IPS DF 6.9 (cell line): ENCODE measurements around the gene ABLIM1.

Source experiments
- DNase-seq: peaks from one replicate; pipeline ENCODE4 v3.0.0-alpha.2; 2013; ENCODE audit warnings: low read depth, low spot score
- H3K27ac ChIP-seq: one replicate; pipeline ENCODE4 v1.5.1; 2013; ENCODE audit warnings: low read length, control low read depth
- H3K27me3 ChIP-seq: 2 replicates; pipeline ENCODE4 v1.6.1; 2013; ENCODE audit warnings: mild to moderate bottlenecking, low read length; ENCODE audit not compliant: control insufficient read depth, insufficient read depth
- H3K36me3 ChIP-seq: 2 replicates; pipeline ENCODE4 v1.6.1; 2013; ENCODE audit warnings: low read length; ENCODE audit not compliant: control insufficient read depth, insufficient read depth
- H3K4me1 ChIP-seq: 2 replicates; pipeline ENCODE4 v1.6.1; 2013; ENCODE audit warnings: low read length; ENCODE audit not compliant: control insufficient read depth, insufficient read depth
- H3K4me3 ChIP-seq: 2 replicates; pipeline ENCODE4 v1.5.1; 2013; ENCODE audit warnings: mild to moderate bottlenecking, low read length
- H3K9me3 ChIP-seq: 2 replicates; pipeline ENCODE4 v1.6.1; 2013; ENCODE audit warnings: low read length, inconsistent platforms; ENCODE audit not compliant: control insufficient read depth, insufficient read depth
- WGBS: extraction: QIAGEN DNeasy Blood & Tissue Kit; methylation state at CpG from one replicate; pipeline ENCODE4 v1.1.7; 2013; ENCODE audit warnings: mixed read lengths, missing lambda C conversion rate; ENCODE audit not compliant: insufficient read length, insufficient coverage; 5-methylcytosine and 5-hydroxymethylcytosine counted together

Gene ABLIM1

DNA sequence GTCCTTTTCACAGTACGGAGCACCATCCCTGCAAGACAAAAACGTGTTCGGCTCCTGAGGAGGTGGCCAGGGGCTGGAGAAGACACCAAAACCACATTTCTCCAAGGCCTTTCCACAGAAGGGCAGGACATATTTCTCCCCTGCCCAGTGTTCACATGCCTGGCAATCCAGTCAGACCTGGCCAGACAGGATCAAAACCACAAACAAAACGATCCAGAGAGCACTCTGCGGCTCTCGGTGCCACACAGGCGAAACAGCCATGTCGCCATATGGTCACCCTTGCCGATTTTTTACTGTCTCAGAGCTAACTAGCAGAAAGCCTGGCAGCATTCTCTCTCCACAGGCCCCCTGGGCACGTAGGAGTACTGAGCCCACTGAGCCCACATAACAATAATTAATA, 113.0 kb downstream of the ABLIM1 start:
- H3K27ac ChIP-seq = no peak overlapping the region
- H3K4me1 ChIP-seq = no peaks in the 10 kb centered on the region
- H3K36me3 ChIP-seq = no peaks in the 10 kb centered on the region
- H3K9me3 ChIP-seq = no peaks in the 10 kb centered on the region
- H3K27me3 ChIP-seq = no peaks in the 10 kb centered on the region
- no peak for DNase-seq
- WGBS = no CpG with 5 or more reads among the region's 10 CpGs
- no peak overlapping the region for H3K4me3 ChIP-seq

DNA sequence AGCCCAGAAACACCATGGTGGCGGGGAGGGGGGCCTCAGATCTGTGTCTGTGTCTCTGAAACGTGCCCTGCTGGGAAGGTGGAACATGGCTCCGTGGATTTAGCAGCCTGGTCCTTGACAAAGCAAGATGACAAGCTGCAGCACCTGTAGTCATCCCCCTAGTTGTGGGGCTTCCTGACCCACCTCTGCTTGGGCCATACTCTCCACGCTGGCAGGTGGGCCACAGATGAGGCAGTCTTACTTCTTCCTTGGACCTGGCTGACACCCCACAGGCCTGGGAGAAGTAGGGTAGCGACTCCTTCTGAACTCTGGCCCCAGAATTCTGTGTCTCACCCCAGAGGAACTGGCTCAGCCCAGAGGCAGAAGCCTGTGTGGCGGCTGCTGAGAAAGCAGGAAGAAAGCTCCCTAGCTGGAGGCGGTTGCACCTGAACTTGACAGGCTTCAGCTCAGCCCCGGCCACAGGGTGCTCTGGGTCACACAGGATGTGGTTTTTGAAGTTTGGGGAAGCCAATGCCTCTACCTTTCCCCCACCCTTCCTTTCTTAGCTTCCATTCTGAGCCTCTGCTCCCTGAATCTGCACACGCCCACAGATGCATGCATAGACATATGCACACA, 113.9 kb downstream of the ABLIM1 start:
- H3K27me3 ChIP-seq = no peaks in the 10 kb centered on the region
- H3K27ac ChIP-seq = no peak overlapping the region
- no peaks in the 10 kb centered on the region for H3K36me3 ChIP-seq
- DNase-seq = no peak
- no peak overlapping the region for H3K4me3 ChIP-seq
- no peaks in the 10 kb centered on the region for H3K4me1 ChIP-seq
- H3K9me3 ChIP-seq = no peaks in the 10 kb centered on the region
- WGBS = no CpG with 5 or more reads among the region's 9 CpGs

DNA sequence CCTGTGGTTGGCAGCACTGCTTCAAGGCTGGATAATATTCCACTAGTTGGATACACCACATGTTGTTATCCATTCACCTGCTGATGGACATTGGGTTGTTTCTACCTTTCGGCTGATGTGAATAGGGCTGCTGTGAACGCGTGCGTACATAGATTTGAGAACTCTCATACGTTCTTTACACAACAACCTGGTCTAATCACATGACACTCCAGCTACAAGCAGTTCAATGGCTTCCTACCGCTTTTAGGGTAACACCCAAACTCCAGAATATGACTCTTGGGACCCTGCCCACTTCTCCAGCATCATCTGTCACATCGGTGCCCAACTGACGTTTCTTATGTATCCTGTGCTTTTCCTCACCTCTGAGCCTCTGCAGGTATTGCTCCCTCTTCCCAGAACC, 114.6 kb downstream of the ABLIM1 start:
- H3K36me3 ChIP-seq = no peaks in the 10 kb centered on the region
- H3K4me3 ChIP-seq = no peak overlapping the region
- H3K27ac ChIP-seq = no peak overlapping the region
- no CpG with 5 or more reads among the region's 8 CpGs for WGBS
- no peak for DNase-seq
- H3K9me3 ChIP-seq = no peaks in the 10 kb centered on the region
- H3K4me1 ChIP-seq = peaks cover 3% of the 10 kb centered on the region; the same call in 1 of the 2 replicates
- no peaks in the 10 kb centered on the region for H3K27me3 ChIP-seq

DNA sequence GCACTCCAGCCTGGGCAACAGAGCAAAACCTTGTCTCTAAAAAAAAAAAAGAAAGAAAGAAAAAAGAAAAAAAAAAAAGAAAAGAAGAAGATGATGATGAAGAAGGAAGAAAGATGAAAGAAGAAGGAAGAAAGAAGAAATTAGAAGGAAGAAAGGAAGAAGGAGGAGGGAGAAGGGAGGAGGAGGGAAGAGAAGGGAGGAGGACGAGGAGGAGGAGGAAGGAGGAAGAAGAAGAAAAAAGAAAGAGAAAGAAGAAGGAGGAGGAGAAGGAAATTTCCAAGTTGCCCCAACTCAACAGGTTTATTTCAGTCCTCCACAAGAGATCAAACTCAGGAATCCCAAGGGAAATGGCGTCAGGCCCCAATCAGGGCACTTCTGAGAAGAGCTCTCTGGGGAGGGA, 115.7 kb downstream of the ABLIM1 start:
- no peak for DNase-seq
- H3K36me3 ChIP-seq = no peaks in the 10 kb centered on the region
- no CpG with 5 or more reads among the region's 2 CpGs for WGBS
- no peaks in the 10 kb centered on the region for H3K27me3 ChIP-seq
- H3K4me3 ChIP-seq = no peak overlapping the region
- H3K4me1 ChIP-seq = peaks cover 6% of the 10 kb centered on the region; the same call in 1 of the 2 replicates
- H3K9me3 ChIP-seq = no peaks in the 10 kb centered on the region
- no peak overlapping the region for H3K27ac ChIP-seq

DNA sequence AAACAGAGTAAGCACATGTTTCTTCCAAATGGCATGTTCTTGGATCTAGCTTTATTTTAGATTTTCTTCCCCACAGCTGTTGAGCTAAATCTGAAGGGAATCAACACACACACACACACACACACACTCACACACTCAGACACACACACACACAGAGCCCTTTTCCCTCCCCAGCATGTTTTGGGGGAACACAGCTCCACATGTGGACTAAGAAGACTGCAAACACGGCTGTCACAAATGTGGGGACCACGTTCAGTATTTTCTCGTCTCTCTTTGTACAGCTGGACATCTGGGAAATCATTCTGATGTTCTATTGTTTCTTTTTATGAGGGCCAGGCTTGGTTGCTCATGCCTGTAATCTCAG, 116.3 kb downstream of the ABLIM1 start:
- no CpG with 5 or more reads among the region's 3 CpGs for WGBS
- no peak for DNase-seq
- H3K27ac ChIP-seq = no peak overlapping the region
- H3K27me3 ChIP-seq = no peaks in the 10 kb centered on the region
- H3K9me3 ChIP-seq = no peaks in the 10 kb centered on the region
- no peak overlapping the region for H3K4me3 ChIP-seq
- peaks cover 6% of the 10 kb centered on the region; the same call in 1 of the 2 replicates for H3K4me1 ChIP-seq
- no peaks in the 10 kb centered on the region for H3K36me3 ChIP-seq

DNA sequence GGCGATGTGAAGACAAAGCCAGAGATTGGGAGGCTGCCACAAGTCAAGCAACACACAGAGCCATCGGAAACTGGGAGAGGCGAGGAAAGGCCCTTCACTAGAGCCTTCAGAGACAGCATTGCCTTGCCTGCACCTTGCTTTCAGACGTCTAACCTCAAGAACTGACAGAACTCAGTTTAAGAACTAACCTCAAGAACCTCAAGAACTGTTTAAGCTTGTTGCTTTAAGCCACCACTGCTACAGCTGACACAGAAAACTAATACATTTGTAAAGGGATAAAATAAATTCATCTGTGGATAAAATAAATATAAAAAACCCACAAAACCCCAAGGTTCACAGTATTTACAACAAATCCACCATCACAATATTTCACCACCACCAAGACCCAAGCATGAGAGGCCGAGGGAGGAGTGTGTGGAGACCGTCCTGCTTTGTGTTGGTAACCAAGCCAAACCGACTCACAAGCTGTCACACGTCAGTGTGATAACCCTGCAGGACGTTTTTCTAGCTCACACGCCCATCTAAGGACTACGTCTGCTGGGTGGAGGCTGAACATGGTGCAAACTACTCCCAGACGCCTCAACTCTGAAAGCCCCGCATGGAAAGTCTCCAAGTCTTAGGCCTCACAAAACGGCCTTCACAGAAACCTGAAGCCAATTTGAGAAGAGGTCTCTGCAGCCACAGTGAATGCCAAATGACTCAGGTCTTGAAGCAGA, 116.8 kb downstream of the ABLIM1 start:
- no CpG with 5 or more reads among the region's 14 CpGs for WGBS
- H3K36me3 ChIP-seq = no peaks in the 10 kb centered on the region
- no peak for DNase-seq

DNA sequence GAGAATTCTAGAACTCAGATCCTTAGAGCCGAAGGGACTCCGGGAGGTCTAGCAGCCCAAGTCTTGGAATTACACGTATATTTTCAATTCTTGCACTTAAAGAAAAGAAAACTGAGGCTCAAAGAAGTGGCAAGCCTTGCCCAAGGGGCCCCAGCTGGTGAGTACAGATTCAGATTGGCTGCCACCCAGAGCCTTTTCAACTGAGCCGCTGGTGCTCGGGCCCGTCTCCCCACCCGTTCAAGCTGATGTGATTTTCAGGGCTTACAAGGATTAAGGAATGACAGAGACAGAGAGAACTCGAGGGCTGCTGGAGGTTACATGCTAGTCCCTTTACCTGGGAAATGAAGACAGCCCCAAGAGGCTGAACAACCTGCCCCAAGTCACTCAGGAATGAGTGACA, 117.8 kb downstream of the ABLIM1 start:
- WGBS = no CpG with 5 or more reads among the region's 8 CpGs
- no peak overlapping the region for H3K27ac ChIP-seq

More for the DNA sequence above, 116.8 kb downstream of the ABLIM1 start:
- Histone ChIP-seq H3K27me3 (no peaks in the 10 kb centered on the region), H3K27ac (no peak overlapping the region), H3K4me3 (no peak overlapping the region), H3K9me3 (no peaks in the 10 kb centered on the region), H3K4me1 (peaks cover 6% of the 10 kb centered on the region; the same call in 1 of the 2 replicates)

DNA sequence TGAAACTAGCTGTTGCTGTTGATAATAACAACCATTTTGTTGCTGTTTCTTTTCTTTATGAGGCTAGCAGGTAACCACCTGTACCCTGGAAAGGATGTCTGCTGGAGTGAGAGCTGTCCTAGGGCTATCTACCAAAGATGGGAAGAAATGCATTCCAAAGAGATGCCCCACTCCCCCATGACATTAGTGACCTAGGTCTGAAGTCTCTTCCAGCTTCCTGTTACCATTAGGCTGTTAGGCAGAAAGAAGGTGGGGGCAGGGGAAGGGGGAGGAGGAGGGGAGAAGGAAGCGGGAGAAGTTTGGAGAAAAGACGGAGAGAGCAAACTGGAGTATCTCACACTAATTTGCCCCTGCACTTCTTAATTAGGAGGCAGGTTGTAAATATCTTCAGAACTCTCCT, 118.5 kb downstream of the ABLIM1 start:
- H3K4me3 ChIP-seq = no peak overlapping the region
- no CpG with 5 or more reads among the region's 2 CpGs for WGBS
- H3K27me3 ChIP-seq = no peaks in the 10 kb centered on the region
- H3K27ac ChIP-seq = no peak overlapping the region
- no peaks in the 10 kb centered on the region for H3K9me3 ChIP-seq
- DNase-seq = no peak
- H3K4me1 ChIP-seq = peaks cover 6% of the 10 kb centered on the region; the same call in 1 of the 2 replicates
- H3K36me3 ChIP-seq = no peaks in the 10 kb centered on the region

More for the DNA sequence above, 117.8 kb downstream of the ABLIM1 start:
- H3K4me1 ChIP-seq = peaks cover 6% of the 10 kb centered on the region; the same call in 1 of the 2 replicates
- no peak for DNase-seq
- no peak overlapping the region for H3K4me3 ChIP-seq
- H3K27me3 ChIP-seq = no peaks in the 10 kb centered on the region
- H3K9me3 ChIP-seq = no peaks in the 10 kb centered on the region
- H3K36me3 ChIP-seq = no peaks in the 10 kb centered on the region

DNA sequence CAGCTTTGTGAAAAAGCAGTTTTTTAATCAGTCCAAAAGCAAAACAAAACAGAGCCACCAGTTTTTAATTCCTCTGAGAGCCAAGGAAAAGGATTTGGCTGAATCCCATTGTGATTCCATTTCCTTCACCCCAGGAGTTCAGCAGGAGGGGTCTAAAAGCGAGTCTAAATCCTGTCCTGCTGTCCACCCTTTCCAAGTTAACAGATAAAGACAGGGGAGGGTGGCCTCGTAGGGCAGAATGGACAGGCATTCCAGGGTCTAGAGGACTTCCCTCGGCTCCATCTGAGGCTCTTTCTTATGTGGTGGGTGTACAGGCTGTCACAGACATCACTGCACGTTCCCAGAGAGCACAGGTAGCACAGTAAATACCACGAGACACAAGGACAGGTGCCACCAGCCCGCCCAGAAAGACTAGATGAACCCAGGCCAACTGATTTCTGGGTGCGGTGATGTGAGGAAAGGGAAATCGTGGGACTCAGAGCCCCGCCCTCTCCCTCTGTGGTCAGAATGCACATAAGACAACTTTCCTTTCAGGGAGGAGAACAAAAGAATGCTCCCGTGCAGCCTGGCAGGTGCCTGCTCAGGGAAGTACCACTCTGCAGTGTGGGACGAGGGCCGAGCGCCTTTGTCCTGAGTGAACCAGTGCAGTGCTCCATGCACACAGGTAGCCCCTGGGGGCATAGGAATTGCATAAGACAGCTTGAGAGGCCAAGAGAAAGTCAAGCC, 119.7 kb downstream of the ABLIM1 start:
- Histone ChIP-seq H3K9me3 (no peaks in the 10 kb centered on the region), H3K36me3 (no peaks in the 10 kb centered on the region), H3K27ac (no peak overlapping the region), H3K27me3 (no peaks in the 10 kb centered on the region), H3K4me1 (peaks cover 6% of the 10 kb centered on the region; the same call in 1 of the 2 replicates), H3K4me3 (no peak overlapping the region)
- WGBS = no CpG with 5 or more reads among the region's 13 CpGs
- no peak for DNase-seq

DNA sequence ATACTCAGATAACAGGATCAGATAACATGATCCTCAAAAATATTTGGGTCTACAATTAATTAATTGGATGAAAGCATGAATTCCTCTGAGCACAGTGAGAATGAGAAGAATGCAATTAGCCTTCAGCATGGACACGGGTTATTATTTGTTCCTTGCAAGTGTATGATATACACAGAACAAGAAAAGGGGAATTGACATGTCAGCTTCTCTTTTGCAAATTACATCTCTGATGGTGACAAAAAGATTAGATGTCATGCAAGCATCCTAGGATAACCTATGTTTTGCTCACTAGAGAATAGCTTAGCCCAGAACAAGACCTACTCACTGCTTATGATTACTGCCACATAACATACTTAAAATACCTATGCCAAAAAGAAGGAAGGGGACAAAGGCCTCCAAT, 120.3 kb downstream of the ABLIM1 start:
- Histone ChIP-seq H3K27me3 (no peaks in the 10 kb centered on the region), H3K27ac (no peak overlapping the region), H3K4me3 (no peak overlapping the region)

More for the DNA sequence above, 120.3 kb downstream of the ABLIM1 start:
- Histone ChIP-seq H3K9me3 (no peaks in the 10 kb centered on the region), H3K36me3 (no peaks in the 10 kb centered on the region), H3K4me1 (peaks cover 6% of the 10 kb centered on the region; the same call in 1 of the 2 replicates)
- WGBS = no CpG with 5 or more reads among the region's 1 CpG
- DNase-seq = no peak
